HFF-Myc (cell line): ENCODE measurements around the gene F5.

Experiments used
- DNase-seq: peaks from one replicate; pipeline ENCODE4 v3.0.0-alpha.2; 2011; ENCODE audit warnings: low read depth; ENCODE audit errors: extremely low read depth
- H3K4me3 ChIP-seq: replicated peaks from 2 replicates; pipeline ENCODE4 v1.5.1; 2011; ENCODE audit warnings: low read depth, mild to moderate bottlenecking, control low read depth, low read length
- CTCF ChIP-seq: IDR thresholded peaks from 2 replicates; pipeline ENCODE4 v1.5.1; 2012; ENCODE audit warnings: mild to moderate bottlenecking, low read depth, low read length, control low read depth; ENCODE audit errors: missing control alignments

The F5 gene

GRCh38 chr1:169487561-169487960, 98.7 kb downstream of the F5 start:
- no peak for DNase-seq
- no peak overlapping the region for H3K4me3 ChIP-seq
- TF ChIP-seq CTCF, result no peak

GRCh38 chr1:169487133-169487532, 99.1 kb downstream of the F5 start:
- no peak for TF ChIP-seq CTCF

GRCh38 chr1:169486281-169487051, 99.8 kb downstream of the F5 start:
- peak overlapping the region; percentile 78 for H3K4me3 ChIP-seq
- no peak for TF ChIP-seq CTCF
- DNase-seq, result no peak

More at GRCh38 chr1:169487133-169487532, 99.1 kb downstream of the F5 start:
- no peak overlapping the region for H3K4me3 ChIP-seq
- DNase-seq, result no peak

GRCh38 chr1:169485431-169486280, 100.6 kb downstream of the F5 start, which contains the start of gene SLC19A2:
SLC19A2 (minus strand) TSS chr1:169485944; CDS start chr1:169485766, 178 bp downstream.
- peak; percentile 97 for DNase-seq
- H3K4me3 ChIP-seq, result peak within 1 kb of the TSS; percentile 78
- TF ChIP-seq CTCF, result no peak

GRCh38 chr1:169484683-169485430, 101.4 kb downstream of the F5 start:
- no peak for TF ChIP-seq CTCF
- peak overlapping the region; percentile 78 for H3K4me3 ChIP-seq
- DNase-seq, result no peak

GRCh38 chr1:169484101-169484500, 102.2 kb downstream of the F5 start:
- TF ChIP-seq CTCF, result no peak
- peak overlapping the region; percentile 78 for H3K4me3 ChIP-seq

More at GRCh38 chr1:169484101-169484500, 102.2 kb downstream of the F5 start:
- no peak for DNase-seq
